Suprapubic skin (tissue), 4 donors: ENCODE data around the gene LHFPL6.

ENCODE experiments used
- CTCF ChIP-seq, 2 donors: fragments of 200-600 bp in 1 of 2; fragments of 450-650 bp in 1 of 2; sonication (generic) in 1 of 2; IDR thresholded peaks; one replicate each; pipeline ENCODE4 v1.5.1; 2016 to 2019; ENCODE audit warnings: antibody characterized with exemption in 2 of 2, mild to moderate bottlenecking in 1 of 2, moderate library complexity in 1 of 2
- EP300 ChIP-seq: sonication (generic); formaldehyde crosslinking; IDR thresholded peaks from one replicate; pipeline ENCODE4 v1.6.1; 2017; ENCODE audit warnings: antibody characterized with exemption
- POLR2A ChIP-seq, 2 donors: fragments of 450-650 bp; IDR thresholded peaks; one replicate each; pipeline ENCODE4 v1.6.1; 2017; ENCODE audit warnings: antibody characterized with exemption in 2 of 2, mild to moderate bottlenecking in 2 of 2, moderate library complexity in 2 of 2
- POLR2AphosphoS5 ChIP-seq, 3 donors: sonication (generic); formaldehyde crosslinking; IDR thresholded peaks; one replicate each; pipeline ENCODE4 v1.6.1; 2017; ENCODE audit warnings: antibody characterized with exemption in 3 of 3

- TF ChIP-seq POLR2AphosphoS5 (IDR thresholded peaks at IDR 0.05) = no peak
- no peak for TF ChIP-seq POLR2A (IDR thresholded peaks at IDR 0.05)
- no peak for TF ChIP-seq CTCF (IDR thresholded peaks at IDR 0.05)
- TF ChIP-seq EP300 = no peak
Measured at GRCh38 chr13:39365879-39366278, 237.1 kb downstream of the LHFPL6 start.
